GM21786 (cell line): ENCODE measurements around the gene CLINT1.

Source experiments
- ATAC-seq: cut with Tn5 transposase; IDR thresholded peaks from one replicate; pipeline ENCODE4 v1.9.1; 2021; ENCODE audit not compliant: unreplicated experiment

Gene CLINT1

DNA sequence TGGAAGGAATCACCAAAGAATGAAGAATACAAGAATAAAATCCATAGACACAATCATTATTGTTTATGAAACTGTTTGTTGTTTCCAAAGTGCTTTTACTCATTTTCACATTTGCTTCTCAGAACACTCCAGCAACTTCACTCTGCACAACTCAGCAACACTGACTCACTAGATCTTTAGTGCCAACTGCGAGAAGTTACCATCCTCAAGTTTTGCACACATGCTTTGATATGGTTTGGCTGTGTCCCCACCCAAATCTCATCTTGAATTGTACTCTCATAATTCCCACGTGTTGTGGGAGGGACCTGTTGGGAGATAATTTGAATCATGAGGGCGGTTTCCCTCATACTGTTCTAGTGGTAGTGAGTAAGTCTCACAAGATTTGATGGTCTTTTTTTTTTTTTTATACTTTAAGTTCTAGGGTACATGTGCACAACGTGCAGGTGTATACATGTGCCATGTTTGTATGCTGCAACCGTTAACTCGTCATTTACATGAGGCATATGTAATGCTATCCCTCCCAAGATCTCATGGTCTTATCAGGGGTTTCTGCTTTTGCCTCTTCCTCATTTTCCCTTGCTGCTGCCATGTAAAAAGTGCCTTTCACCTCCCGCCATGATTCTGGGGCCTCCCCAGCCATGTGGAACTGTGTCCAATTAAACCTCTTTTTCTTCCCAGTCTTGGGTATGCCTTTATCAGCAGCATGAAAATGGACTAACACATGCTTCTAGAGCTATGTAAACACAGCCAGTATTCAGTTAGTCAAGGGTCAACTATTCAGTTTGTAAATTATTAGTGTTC lies 36.9 kb downstream of the CLINT1 start:
- ATAC-seq: no peak

DNA sequence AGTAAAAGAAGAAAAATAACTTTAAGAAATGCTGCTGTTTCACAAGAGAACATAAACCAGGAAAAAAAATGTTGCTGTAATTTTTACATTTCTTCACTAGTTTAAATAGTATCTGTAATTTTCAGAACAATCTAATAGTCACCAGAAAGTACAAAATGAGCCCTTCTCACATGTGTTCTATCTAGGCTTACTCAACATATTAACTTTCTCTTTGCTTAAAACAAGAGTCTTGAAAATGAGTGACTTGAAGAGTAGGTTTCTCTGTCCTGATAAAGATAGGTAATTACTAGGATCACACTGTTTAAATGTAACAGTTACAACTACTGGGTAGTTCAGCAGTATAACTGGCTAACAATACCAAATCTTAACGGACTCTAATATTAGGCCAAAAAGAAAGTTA lies 37.5 kb downstream of the CLINT1 start:
- ATAC-seq: no peak

DNA sequence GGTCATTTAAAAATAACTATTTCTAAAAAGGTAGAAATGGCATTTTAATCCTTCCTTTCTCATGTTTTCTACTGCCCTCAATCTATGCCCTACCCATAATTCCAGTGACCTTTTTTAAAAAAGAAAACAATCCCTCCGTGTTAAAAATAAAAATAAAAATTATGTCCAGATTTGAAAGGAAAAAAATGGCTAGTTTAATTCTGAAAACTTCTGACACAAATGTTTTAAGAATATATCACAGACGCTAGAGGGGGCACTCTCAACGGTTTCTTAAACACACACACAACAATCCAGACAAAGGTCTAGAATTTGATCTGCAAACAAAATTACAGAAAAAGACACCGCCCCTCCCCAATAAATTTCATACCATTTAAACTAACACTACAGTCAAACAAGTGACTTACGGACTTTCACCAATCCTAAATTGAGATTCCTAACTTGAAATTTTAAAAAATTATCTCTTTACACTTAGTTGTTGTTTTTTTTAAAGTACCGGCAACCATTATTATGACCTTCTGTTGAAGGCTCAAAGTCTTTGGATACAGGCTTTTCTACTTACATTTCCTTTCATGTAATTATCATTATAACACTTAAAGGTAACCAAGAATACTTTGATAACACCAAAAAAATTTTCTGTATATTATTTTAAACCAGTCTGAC lies 38.2 kb downstream of the CLINT1 start:
- ATAC-seq: no peak

DNA sequence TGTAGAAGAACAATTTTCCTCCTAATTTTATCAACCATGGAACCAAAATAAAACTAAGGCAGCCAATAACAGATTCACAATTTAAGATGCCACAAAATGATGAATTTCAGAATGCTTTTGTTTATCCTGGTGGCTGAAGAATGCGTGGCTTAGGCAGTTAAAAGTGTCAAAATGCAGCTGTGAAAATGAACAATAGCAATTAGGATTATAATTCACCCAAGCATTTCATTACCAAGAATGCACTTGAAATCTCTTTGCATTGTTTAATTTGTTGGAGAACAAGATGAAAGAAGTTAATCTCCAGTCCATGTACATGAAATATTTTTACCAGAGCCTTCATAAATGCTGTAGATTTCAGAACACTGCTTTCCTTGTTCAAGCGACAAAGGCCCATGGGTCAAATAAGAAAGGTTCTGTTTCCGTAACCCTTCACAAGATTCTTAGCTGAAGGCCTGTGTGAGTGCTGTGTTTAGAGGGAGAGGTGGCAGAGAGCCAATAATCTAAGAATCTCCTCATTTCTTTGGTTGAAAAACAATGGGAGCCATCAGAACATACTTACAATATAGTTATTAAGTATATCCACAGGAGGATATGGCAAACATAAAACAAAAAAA lies 39.3 kb downstream of the CLINT1 start:
- ATAC-seq: no peak

DNA sequence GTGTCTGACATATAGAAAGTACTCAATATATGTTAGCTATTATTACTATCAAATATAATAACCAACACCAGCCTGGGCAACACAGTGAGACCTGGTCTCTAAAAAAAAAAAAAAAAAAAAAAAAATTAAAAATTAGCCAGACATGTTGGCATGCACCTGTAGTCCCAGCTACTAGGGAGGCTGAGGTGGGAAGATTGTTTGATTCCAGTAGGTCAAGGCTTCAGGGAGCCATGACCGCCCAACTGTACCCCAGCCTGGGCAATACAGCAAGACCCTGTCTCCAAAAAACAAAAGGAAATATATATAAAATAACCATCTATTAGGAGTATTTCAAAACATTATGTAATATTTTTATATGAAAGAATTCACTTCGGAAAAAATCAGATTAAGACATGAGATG lies 40.6 kb downstream of the CLINT1 start:
- ATAC-seq: no peak

DNA sequence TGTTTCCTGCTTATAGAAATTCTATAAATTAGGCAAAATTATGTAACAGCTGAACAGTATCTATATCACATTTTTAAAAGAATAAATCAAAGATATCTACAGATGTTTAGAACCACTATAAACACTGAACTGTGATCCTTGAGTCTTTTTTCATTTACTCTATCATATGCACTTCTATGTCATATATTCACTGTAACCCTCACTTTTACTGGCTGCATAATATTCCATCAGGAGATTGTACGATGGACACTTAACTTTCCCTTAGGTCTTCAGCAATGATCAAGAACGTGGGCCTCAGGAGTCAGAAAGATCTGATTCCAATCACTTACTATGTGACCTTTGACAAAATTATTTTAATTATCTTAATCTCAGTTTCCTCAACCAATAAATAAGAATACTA lies 41.0 kb downstream of the CLINT1 start:
- ATAC-seq: no peak

DNA sequence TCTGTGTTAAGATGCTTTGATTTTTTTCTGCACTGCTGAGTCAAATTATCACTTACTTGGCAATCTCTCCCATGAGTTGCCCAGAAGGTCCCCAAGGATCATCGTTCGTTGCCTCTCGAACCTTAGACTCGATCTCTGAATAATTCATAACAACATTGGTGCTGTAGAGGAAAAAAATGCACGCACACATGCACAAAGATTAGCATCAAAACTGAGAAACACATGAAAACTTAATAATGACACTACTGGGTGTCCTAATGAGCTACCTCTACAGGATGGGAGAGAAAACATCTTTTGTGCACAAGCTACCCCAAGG lies 41.6 kb downstream of the CLINT1 start:
- no peak for ATAC-seq

DNA sequence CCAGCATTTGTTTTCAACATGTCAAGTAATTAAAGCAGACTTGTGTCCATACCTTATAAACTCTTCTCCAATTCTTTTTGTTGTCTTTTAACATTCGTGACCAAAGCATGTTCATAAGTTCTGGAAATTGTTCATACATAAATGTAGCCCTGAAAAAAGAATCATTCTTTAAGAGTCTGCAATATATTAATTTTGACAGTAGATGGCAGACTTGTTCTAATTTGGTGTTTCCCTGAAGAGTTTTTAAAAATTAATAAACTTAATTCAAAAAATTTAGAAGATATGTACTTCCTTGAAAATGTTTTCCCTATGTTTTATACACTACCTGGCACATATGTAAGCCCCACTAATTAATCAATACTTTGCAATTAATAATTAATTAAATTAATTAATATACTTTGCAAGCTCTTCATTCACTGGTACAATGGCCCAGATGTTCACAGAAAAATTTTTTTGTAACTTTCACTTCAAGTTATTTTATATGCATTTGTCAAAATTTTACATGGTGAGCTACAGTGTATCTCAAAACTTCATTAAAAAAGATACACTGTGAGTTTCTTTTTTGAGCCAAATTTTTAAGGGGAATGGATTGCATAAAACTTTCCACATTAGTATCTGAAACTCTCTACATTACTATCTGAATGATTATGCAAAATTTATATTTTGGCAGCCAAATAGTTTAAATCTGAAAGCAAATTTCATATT lies 42.1 kb downstream of the CLINT1 start:
- no peak for ATAC-seq

DNA sequence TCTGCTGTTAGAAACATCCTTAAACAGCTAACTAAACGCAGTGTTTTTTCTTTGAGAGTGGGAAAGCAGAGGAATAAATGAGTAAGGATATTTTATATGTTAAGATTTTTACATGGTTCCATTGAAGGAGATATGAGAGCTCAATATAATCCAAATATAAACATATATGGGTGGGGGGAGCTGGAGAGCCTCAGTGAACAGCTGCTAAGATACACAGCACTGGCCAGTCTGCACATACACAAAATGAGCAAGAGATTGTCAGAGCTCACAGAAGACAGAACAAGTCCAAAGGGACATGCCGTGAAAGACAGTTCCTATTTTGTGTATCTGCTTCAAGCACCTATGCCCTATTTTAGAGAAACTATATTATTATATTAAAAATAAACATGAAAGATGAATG lies 46.9 kb downstream of the CLINT1 start:
- ATAC-seq: no peak

DNA sequence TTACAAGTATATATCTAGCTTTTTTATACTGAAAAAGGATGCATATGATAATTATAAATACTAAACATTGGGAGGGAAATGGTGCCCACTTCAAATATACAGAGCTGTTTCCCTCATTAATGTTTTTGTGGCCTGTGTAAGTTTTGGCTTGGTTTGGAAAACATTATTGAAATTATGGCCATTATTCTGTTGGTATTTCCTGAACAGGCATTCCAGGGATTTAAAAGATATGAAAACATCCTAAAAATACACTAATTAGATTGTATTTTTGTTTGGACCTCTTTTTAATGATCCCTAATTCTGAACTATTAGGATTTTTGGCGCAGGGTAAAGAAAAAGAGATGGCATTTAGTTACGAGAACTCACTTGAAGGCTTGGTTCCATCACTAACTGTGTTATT lies 50.9 kb downstream of the CLINT1 start:
- no peak for ATAC-seq

DNA sequence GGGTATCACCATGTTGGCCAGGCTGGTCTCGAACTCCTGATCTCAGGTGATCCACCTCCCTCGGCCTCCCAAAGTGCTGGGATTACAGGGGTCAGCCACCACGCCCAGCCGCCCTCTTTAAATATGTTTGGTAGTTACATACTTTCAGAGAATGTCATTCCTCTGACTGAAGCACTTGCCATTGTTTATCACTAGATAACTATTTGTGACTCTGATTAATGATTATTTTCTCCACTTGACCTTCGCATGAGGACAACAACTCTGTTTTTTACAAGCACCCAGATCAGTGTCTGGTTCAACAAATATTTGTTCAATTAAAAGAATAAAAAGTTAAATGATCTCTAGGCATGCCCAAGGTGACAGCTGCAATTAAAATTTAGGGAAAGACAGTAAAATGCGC lies 56.2 kb downstream of the CLINT1 start:
- ATAC-seq: no peak

DNA sequence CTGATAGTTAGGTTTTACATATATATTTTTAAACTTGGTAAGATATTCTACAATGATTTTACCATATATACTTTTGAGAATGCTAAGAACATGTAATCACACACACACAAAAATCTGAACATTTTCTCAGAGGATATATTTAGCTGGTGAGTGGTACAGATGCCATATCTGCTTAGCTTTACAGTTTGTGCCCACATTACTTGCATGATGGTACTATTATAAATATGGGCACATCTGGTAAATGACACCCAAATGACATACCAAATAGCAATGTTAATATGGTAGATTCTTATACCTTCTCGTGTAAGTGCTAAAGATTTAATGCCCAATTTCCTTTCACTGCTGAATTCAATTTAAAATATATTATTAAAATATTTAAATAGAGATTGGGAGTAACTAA lies 58.8 kb downstream of the CLINT1 start:
- no peak for ATAC-seq

DNA sequence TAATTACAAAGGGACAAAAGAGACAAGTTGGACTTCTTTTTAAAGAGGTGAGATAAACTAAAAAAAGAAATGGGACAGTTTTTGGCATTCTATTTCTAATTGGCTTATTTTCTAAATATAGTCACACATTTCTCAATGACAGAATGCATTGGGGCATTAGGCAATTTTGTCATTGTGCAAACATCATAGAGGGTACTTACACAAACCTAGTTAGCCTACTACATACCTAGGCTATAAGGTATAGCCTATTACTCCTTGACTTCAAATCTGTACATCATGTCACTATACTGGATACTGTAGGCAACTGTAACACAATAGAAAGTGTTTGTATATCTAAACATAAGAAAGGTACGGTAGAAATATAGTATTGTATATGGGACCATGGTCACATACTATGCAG lies 59.4 kb downstream of the CLINT1 start:
- ATAC-seq: no peak

DNA sequence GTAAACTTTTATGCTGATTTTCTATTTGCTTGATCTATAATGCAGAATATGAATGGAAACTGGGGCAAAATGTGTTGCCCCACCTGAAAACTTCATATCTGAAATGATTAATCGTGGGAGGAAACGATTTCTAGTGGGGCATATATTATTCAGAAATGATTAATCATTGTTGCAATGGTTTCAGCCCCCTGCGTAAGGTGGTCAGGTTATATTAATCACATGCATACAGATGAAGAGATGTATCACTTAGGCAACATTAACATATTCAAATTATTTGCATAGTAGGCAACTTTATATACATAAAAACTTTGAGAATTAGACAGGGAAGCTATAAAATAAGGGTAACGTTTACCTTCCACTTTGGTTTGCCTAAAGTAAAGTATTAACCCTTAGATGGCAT lies 65.6 kb downstream of the CLINT1 start:
- ATAC-seq: no peak

DNA sequence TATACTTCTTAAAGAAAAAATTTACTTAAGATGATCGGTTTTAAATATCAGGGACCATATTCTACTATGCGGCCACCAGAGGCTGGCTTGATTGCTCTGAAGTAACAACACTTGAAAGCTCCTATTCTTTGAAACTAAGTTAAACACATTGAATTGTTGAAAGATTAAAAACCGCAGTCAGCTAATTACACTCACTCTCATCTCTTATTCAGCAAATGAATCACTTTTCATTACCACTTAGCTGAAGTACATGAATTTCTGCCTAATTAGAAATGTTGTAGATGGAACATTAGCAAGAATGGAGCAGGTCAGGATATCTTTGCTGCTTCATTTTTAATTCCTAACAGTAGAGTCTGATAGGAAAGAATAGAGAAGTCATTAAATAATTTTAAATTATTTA lies 73.1 kb downstream of the CLINT1 start:
- no peak for ATAC-seq

DNA sequence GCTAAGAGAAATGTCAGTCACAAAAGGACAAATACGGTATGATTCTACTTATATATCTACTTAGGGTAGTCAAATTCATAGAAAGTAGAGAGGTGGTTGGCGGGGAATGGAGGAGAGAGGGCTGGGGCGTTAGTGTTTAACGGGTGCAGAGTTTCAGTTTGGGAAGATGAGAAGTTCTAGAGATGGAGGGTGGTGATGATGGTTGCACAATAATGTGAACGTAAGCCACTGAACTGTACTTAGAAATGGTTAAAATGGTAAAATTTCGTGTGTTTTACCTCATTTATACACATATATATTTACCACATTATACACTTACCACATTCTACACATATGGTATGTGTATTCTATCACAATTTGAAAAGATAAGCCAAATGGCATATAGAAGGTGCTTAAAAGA lies 79.7 kb downstream of the CLINT1 start:
- no peak for ATAC-seq

DNA sequence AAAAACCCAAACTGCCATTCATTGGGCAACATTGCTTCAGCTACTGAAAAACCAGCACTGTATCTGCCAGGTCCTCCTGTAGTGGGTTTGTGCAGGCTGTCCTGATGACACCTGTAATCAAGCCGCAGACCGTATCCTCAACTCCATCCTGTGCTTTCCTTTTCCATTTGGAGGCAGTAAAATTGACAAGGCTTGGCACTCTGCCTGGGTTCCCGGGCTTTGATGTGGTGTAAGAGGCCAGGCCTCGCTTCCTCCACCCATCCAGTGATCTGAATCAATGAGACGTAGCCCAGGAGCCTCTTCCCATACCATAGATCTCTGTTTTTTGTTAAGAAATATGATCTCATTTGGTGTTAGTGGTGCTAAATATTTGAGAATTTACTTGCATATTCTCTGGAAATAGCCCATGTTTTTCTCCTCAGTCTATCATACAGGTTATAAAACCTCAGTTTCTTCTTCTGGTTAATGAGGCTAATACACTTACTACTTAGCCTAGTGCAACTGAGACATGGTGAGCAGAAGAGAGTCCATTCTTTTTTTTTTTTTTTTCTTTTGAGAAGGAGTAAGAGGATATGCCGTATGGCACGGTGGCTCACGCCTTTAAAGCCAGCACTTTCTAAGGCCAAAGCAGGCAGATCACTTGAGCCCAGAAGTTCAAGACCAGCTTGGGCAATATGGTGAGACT lies 80.7 kb downstream of the CLINT1 start:
- no peak for ATAC-seq

DNA sequence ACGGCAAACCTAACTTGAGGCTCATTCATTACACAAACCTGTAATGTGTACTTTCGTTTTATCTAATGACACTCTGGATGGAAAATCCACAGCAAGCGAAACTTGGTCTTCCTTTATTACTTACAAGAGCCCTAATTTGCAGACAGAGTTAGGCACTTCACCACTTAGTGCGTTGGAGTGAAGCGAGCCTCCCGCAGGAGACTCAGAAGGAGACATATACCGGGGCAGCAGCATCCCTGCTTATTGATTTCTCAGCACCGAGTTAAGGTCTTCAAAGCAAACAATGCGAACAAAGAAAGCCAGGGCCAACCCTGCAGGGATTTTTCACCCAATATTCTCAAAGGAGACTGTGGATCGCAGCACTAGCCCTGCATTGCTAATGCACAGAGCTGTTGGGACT lies 86.8 kb downstream of the CLINT1 start:
- no peak for ATAC-seq

DNA sequence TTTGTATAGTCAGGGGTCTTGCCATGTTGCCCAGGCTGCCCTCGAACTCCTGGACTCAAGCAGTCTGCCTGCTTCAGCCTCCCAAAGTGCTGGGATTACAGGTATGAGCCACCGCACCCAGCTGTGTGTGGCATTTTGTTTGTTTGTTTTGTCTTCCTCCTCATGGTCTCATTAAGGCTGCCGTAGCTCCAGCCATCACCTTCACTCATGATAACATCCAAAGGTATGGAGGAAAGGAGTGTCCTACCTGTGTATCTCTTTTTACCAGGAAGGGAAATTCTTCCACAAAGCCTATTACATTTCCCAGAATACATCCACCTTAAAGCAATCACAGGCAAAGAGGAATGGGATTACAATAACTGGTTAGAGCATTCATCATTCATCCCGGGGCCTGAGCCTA lies 88.3 kb downstream of the CLINT1 start:
- ATAC-seq: no peak

DNA sequence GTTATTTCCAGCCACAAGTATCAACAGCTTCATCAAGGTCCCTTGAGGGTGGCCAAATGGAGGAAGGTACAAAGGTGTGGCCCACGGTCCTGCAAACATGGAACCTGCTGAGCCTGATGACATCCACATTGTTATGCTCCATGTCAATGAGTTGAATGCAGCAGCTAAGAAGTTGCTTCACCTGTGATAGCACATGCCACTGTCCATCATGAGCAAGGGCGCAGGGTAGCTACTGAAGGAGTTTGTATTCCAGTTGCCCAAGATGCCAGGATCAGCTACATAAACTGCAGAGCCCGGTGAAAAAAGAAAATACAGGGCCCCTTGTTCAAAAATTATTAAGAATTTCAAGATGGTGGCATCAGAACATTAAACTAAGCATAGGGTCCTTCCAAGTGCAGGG lies 91.3 kb downstream of the CLINT1 start:
- no peak for ATAC-seq

DNA sequence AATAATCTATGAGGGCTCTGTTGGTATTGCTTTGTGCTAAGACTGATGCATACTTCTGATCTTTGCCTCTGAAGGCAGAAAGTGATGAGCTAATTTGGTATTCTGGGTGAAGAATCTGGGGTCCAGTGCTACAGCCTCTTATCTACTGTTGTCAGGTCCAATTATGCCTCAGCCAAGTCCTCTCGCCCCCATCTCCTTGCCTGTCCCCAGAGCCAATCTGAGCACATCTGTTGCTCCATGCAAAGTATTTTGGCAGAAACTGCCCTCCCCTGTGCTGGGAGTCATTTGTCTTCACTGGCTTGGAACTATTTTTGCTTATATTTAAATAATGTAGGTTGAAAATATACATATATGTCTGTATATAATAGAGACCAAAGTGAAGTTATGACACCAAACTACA lies 92.0 kb downstream of the CLINT1 start:
- no peak for ATAC-seq
